ENCODE measurements around the gene TET3. TPM values are rescaled to one million over a fixed set of nuclear protein-coding genes. Genes with fewer than 3 reads are reported as not detected.
"Not testable (repeated sequence)": the region's sequence is repeated elsewhere in the genome, so short reads cannot be mapped to it uniquely, and the experiment has no call there.

Gene TET3
- total RNA-seq, 2 experiments from 2014 or later: 22.2 to 24.1 TPM

DNA sequence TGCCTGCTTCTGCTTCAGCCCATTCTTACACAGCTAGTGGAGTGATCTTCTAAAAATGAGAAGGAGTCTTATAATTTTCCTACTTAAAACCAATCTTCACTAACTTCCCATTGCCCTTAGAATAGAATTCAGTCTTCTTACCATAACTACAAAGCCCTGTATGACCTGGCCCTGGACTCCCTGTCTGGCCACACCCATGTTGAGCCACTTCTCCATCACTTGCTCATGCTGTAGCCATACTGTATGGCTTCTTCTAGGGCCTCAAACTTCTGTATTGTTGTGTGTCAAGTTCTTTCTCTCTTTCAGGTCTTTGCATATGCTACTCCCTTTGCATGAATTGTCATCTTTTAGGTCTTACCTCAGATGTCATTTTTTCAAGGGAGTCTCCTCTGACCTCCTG, 46.8 kb upstream of the TET3 start:
- ChIA-PET CTCF (interaction anchor here (1.0 kb wide), 1 partner anchor 65 kb away, joined by 3 read pairs; no protein-coding TSS in a partner anchor), POLR2A (interaction anchor here (0.6 to 3.9 kb wide), 3 partner anchors 11 to 170 kb away, joined by 3 to 22 read pairs (median 4); partner anchors contain the start of gene DGUOK)
- H3K36me3 ChIP-seq (ENCODE audit: insufficient read depth, low read length): peaks cover 42% of the 10 kb centered on the region
- no peaks in the 10 kb centered on the region for H3K27me3 Mint-ChIP-seq
- H3K27ac Mint-ChIP-seq: peak overlapping the region; percentile 77
- no peak overlapping the region for H3K4me3 Mint-ChIP-seq
- no peaks in the 10 kb centered on the region for H3K27me3 ChIP-seq (ENCODE audit: control insufficient read depth in 1 of 2, insufficient read depth in 2 of 2, low read length in 2 of 2)
- DNase-seq (no peak), ATAC-seq (ENCODE audit: poor library complexity) (no peak)
- intact Hi-C loops (cut with DNase I, micrococcal nuclease): no loop called here
- no peaks in the 10 kb centered on the region for H3K9me3 ChIP-seq (ENCODE audit: control insufficient read depth in 1 of 2, insufficient read depth in 1 of 2, low read length in 2 of 2)
- TF ChIP-seq, protein P1, sequence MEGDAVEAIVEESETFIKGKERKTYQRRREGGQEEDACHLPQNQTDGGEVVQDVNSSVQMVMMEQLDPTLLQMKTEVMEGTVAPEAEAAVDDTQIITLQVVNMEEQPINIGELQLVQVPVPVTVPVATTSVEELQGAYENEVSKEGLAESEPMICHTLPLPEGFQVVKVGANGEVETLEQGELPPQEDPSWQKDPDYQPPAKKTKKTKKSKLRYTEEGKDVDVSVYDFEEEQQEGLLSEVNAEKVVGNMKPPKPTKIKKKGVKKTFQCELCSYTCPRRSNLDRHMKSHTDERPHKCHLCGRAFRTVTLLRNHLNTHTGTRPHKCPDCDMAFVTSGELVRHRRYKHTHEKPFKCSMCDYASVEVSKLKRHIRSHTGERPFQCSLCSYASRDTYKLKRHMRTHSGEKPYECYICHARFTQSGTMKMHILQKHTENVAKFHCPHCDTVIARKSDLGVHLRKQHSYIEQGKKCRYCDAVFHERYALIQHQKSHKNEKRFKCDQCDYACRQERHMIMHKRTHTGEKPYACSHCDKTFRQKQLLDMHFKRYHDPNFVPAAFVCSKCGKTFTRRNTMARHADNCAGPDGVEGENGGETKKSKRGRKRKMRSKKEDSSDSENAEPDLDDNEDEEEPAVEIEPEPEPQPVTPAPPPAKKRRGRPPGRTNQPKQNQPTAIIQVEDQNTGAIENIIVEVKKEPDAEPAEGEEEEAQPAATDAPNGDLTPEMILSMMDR (IDR thresholded peaks at IDR 0.05): no peak
- H3K36me3 Mint-ChIP-seq (ENCODE audit: low read depth): peaks cover 84% of the 10 kb centered on the region
- peaks cover 22% of the 10 kb centered on the region for H3K4me1 ChIP-seq (ENCODE audit: insufficient read depth, low read length)
- no peak overlapping the region for H3K27ac ChIP-seq (ENCODE audit: low read depth in 1 of 2, low read length in 2 of 2)
- no peak overlapping the region for H3K4me3 ChIP-seq (ENCODE audit: low read length)
- H3K4me1 Mint-ChIP-seq (ENCODE audit: low read depth): peaks cover 85% of the 10 kb centered on the region
- H3K9me3 Mint-ChIP-seq: no peaks in the 10 kb centered on the region

DNA sequence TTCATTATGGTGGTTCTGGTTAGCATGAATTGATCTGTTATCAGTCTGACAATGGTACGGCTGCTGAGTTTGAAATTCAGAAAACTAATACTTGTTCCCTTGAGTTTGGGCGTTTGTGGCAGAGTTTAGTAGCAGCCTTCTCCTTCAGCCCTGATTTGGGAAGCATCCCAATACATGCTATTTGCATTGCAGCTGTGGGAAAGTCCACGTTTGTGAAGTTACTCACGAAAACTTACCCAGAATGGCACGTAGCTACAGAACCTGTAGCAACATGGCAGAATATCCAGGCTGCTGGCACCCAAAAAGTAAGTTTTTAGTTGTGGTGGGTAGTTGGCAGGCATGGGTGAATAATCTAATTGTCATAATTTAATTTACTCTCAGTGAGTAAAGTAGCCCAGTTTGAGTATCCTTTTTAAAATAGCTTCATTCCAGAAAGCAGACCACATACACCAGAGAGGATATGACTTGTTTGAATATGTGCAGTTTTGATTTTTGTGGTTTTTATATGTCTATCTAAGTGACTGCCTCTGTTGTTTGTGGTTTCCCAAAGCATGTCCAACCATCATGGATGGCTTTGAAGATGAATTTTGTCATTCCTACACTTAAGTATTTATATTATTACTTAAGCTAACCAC, 45.9 kb upstream of the TET3 start:
- ChIA-PET POLR2A (interaction anchor here (0.7 to 3.9 kb wide), 5 partner anchors 9 to 182 kb away, joined by 3 to 22 read pairs (median 4); partner anchors contain the start of gene DGUOK), CTCF (interaction anchor here (0.7 to 1.0 kb wide), 5 partner anchors 12 to 209 kb away, joined by 3 to 4 read pairs (median 3); partner anchors contain the start of gene BOLA3)
- peaks cover 80% of the 10 kb centered on the region for H3K36me3 Mint-ChIP-seq (ENCODE audit: low read depth)
- Histone ChIP-seq H3K9me3 (ENCODE audit: control insufficient read depth in 1 of 2, insufficient read depth in 1 of 2, low read length in 2 of 2) (no peaks in the 10 kb centered on the region), H3K27me3 (ENCODE audit: control insufficient read depth in 1 of 2, insufficient read depth in 2 of 2, low read length in 2 of 2) (no peaks in the 10 kb centered on the region), H3K4me1 (ENCODE audit: insufficient read depth, low read length) (peaks cover 19% of the 10 kb centered on the region), H3K36me3 (ENCODE audit: insufficient read depth, low read length) (peaks cover 44% of the 10 kb centered on the region), H3K27ac (ENCODE audit: low read depth in 1 of 2, low read length in 2 of 2) (no peak overlapping the region), H3K4me3 (ENCODE audit: low read length) (no peak overlapping the region)
- peak overlapping the region; percentile 77 for H3K27ac Mint-ChIP-seq
- no peak overlapping the region for H3K4me3 Mint-ChIP-seq
- H3K4me1 Mint-ChIP-seq (ENCODE audit: low read depth): peaks cover 76% of the 10 kb centered on the region
- peak; percentile 72 for ATAC-seq (ENCODE audit: poor library complexity)
- intact Hi-C loops (cut with DNase I, micrococcal nuclease): loop anchor here in 1 of 2 experiments (1.0 kb wide), 2 partner anchors 13 to 48 kb away; partner anchors contain the start of gene DGUOK
- TF ChIP-seq, protein P1 (IDR thresholded peaks at IDR 0.05): no peak
- no peaks in the 10 kb centered on the region for H3K27me3 Mint-ChIP-seq
- peak in 2 of 14 experiments; percentile 22 to 29 for DNase-seq
- H3K9me3 Mint-ChIP-seq: no peaks in the 10 kb centered on the region

DNA sequence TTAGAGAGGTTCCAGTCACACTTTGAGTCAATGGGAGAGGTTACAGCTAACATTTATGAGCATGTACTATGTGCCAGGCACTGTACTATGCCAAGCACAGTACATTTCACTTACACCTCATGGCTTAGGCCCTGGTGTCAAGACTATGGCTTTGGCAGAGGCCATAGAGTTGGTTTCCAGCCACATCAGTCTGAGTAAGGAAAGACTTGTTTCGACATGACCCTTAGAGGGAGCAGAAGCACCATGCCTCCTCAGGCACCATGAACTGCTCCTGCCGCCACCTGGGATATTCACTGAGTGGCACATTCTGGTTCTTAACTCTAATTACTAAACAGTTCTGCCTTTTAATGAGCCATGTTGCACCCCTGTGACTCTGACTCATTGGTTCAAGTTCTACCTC, 45.3 kb upstream of the TET3 start:
- Mint-ChIP-seq H3K4me3 (peak overlapping the region; percentile 11), H3K4me1 (ENCODE audit: low read depth) (peaks cover 77% of the 10 kb centered on the region), H3K36me3 (ENCODE audit: low read depth) (peaks cover 80% of the 10 kb centered on the region), H3K27ac (peak overlapping the region; percentile 77), H3K9me3 (no peaks in the 10 kb centered on the region), H3K27me3 (no peaks in the 10 kb centered on the region)
- ATAC-seq (ENCODE audit: poor library complexity) (peak; percentile 81), DNase-seq (peak in 9 of 14 experiments; percentile 3 to 64 (median 38))
- Histone ChIP-seq H3K27ac (ENCODE audit: low read depth in 1 of 2, low read length in 2 of 2) (no peak overlapping the region), H3K36me3 (ENCODE audit: insufficient read depth, low read length) (peaks cover 50% of the 10 kb centered on the region), H3K4me1 (ENCODE audit: insufficient read depth, low read length) (peaks cover 19% of the 10 kb centered on the region), H3K9me3 (ENCODE audit: control insufficient read depth in 1 of 2, insufficient read depth in 1 of 2, low read length in 2 of 2) (no peaks in the 10 kb centered on the region), H3K27me3 (ENCODE audit: control insufficient read depth in 1 of 2, insufficient read depth in 2 of 2, low read length in 2 of 2) (no peaks in the 10 kb centered on the region), H3K4me3 (ENCODE audit: low read length) (no peak overlapping the region)
- POLR2A ChIA-PET: interaction anchor here (0.9 to 3.9 kb wide), 4 partner anchors 9 to 181 kb away, joined by 3 to 22 read pairs (median 4); partner anchors contain the start of gene DGUOK
- CTCF ChIA-PET: interaction anchor here (0.7 to 1.0 kb wide), 4 partner anchors 12 to 438 kb away, joined by 3 to 4 read pairs (median 4); partner anchors contain the start of gene BOLA3
- TF ChIP-seq, protein P1 (IDR thresholded peaks at IDR 0.05): peak; percentile 21
- intact Hi-C loops (cut with DNase I, micrococcal nuclease): loop anchor here in 1 of 2 experiments (1.0 kb wide), 2 partner anchors 13 to 48 kb away; partner anchors contain the start of gene DGUOK

GRCh38 chr2:73940066-73940465, 44.6 kb upstream of the TET3 start:
- DNase-seq; H3K9me3 ChIP-seq (ENCODE audit: control insufficient read depth in 1 of 2, insufficient read depth in 1 of 2, low read length in 2 of 2); H3K4me3 ChIP-seq (ENCODE audit: low read length); H3K27ac ChIP-seq (ENCODE audit: low read depth in 1 of 2, low read length in 2 of 2); H3K27me3 Mint-ChIP-seq; intact Hi-C loops (cut with DNase I, micrococcal nuclease); H3K27me3 ChIP-seq (ENCODE audit: control insufficient read depth in 1 of 2, insufficient read depth in 2 of 2, low read length in 2 of 2); H3K4me3 Mint-ChIP-seq; H3K9me3 Mint-ChIP-seq; ATAC-seq (ENCODE audit: poor library complexity): not testable (repeated sequence)
- CTCF ChIA-PET: interaction anchor here (0.7 kb wide), 1 partner anchor 437 kb away, joined by 3 read pairs; no protein-coding TSS in a partner anchor
- peaks cover 86% of the 10 kb centered on the region for H3K36me3 Mint-ChIP-seq (ENCODE audit: low read depth)
- POLR2A ChIA-PET: interaction anchor here (1.3 kb wide), 1 partner anchor 39 kb away, joined by 4 read pairs; no protein-coding TSS in a partner anchor
- peak overlapping the region; percentile 77 for H3K27ac Mint-ChIP-seq
- H3K4me1 Mint-ChIP-seq (ENCODE audit: low read depth): peaks cover 81% of the 10 kb centered on the region
- H3K36me3 ChIP-seq (ENCODE audit: insufficient read depth, low read length): peaks cover 55% of the 10 kb centered on the region
- H3K4me1 ChIP-seq (ENCODE audit: insufficient read depth, low read length): peaks cover 22% of the 10 kb centered on the region

All from CD4-positive, alpha-beta T cell (primary cell).